DLD1 (cell line): ENCODE measurements around the gene LIMD2.

Source experiments
- in situ Hi-C: cut with HindIII; loops from 2 replicates; pipeline ENCODE4 v1.10.0; 2017; ENCODE audit warnings: low sequenced_read_pairs

LIMD2 gene

DNA sequence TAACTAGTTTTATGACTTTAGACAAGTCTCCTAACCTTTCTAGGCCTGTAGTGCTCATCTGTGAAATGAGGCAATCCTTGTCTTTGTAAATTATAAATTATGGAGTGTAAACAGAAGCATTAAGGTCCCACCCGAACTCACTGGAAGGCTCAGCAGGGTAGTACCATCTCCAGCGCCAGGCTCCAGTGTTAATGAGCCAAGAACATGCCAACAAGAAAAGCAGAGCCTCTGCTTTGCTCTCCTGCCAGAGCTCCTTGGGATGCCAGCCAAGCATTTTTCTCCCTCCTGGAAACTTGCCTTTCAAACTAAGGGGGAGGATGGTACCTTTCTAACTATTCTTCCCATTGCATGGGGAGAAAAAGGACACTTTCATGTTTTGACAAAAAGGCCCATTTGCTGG is 14.9 kb downstream of the LIMD2 start:
- in situ Hi-C loops = no loop called here

- in situ Hi-C loops = no loop called here
Observed at GRCh38 chr17:63682981-63683380, 16.9 kb downstream of the LIMD2 start.

GRCh38 chr17:63682441-63682840 is 17.5 kb downstream of the LIMD2 start:
- in situ Hi-C loops = no loop called here

GRCh38 chr17:63681530-63681929 is 18.4 kb downstream of the LIMD2 start:
- in situ Hi-C loops = no loop called here

DNA sequence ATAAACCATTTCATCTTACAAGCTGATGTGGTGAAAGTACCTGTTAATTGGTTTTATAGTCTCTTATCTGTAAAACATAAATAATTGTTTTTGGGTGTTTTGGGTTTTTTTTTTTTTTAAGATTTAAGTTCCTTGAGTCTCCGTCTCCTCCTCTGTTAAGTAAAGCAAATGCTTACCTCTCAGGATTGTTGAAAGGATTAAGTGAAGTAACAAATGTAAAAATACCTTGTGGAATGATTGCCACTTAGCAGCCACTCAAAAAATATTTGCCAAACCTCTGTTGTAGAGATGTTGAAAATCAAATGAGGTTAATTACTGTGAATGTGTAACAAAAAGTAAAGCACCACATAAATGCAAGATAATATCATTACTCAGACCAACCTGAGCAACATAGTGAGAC is 19.2 kb downstream of the LIMD2 start:
- in situ Hi-C loops = no loop called here

DNA sequence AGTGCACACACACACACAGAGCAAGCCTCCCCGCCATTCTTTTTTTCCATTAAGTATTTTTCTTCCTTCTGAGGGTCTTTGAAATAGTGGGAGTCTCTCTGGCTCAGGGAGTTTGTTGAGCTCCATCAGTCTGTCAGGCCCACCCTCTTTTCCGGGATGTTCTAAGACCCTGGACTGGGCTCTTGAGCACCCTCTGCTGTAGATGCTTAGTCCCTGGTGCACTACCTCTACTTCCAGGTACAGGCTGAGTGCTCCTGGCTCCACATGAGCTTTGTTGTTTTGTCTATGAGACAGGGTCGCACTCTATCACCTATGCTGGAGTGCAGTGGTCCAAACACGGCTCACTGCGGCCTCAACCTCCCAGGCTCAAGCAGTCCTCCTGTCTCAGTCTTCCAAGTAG is 20.7 kb downstream of the LIMD2 start:
- in situ Hi-C loops = no loop called here

- in situ Hi-C loops = no loop called here
Observed at GRCh38 chr17:63676584-63676983, 23.3 kb downstream of the LIMD2 start.

GRCh38 chr17:63675607-63676546 is 24.0 kb downstream of the LIMD2 start:
- in situ Hi-C loops = no loop called here

GRCh38 chr17:63675231-63675606 is 24.7 kb downstream of the LIMD2 start:
- in situ Hi-C loops = no loop called here

- in situ Hi-C loops = no loop called here
Observed at GRCh38 chr17:63672856-63673255, 27.1 kb downstream of the LIMD2 start.

DNA sequence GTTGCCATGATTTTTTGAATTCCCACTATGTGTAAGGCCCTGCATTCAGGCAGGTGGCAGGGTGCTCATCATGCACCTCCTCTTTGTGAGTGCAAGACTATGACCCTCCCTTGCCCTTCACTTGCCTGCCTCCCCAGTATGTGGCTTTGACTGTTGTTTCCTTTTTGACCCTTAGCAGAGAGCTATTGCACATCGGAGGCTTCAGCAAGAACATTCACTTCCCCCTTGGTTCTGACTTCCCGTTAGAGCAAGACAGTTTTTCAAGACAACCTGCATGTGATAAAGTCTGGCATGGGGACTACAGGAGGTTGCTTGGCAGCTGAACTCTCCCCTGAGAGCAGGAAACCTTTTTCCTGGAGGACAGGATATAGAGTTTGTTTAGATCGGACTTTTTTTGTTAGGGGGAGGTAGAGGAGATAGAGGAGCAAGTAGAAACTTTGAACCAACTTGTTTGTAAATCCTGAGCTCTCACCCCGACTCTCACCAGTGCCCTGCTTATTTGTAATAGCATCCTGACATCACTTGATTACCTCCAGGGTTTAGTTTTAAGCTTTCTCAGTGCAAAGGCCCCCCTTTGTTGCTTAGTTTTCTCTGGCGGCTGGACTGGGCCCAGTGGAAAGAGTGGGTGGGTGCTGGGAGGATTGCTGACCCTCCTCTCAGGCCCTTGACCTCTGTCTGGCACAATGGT is 34.3 kb downstream of the LIMD2 start:
- in situ Hi-C loops = no loop called here

- in situ Hi-C loops = no loop called here
Observed at GRCh38 chr17:63659850-63660249, 40.1 kb downstream of the LIMD2 start.

- in situ Hi-C loops = no loop called here
Observed at GRCh38 chr17:63658366-63658765, 41.6 kb downstream of the LIMD2 start.

DNA sequence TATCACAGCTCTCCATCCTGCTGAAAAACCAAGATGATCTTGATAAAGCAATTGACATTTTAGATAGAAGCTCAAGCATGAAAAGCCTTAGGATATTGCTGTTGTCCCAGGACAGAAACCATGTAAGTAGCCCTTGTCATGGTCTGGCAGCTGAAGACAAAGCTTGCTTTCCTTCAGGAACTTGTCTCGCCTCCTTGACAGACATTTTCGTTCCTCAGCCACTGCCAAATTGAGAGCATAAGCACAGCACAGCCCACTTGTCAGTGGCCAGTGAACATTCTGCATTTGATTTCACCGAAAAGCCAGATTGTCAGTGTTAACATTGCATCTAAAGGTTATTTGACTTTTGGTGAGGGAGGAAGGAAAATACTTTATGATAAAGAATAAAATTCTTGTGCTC is 42.1 kb downstream of the LIMD2 start:
- in situ Hi-C loops = no loop called here

GRCh38 chr17:63653050-63653449 is 46.9 kb downstream of the LIMD2 start:
- in situ Hi-C loops = no loop called here

DNA sequence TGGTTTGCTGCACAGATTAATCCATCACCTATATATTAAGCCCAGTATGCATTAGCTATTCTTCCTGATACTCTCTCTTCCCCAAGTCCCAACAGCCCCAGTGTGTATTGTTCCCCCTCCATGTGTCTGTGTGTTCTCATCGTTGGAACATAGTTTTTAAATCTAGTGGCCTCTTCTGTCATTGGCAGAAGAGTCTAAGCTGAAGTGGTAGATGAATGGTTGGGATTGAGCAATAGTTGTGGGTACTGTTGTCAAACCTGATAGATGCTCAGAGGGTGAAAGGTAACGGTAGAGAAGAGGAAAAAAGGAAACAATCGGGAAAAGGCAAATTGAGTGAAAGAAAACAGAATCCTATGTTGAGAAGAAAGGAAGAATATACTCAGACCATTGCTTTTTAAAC is 47.8 kb downstream of the LIMD2 start:
- in situ Hi-C loops = no loop called here

GRCh38 chr17:63649813-63650212 is 50.1 kb downstream of the LIMD2 start:
- in situ Hi-C loops = no loop called here

DNA sequence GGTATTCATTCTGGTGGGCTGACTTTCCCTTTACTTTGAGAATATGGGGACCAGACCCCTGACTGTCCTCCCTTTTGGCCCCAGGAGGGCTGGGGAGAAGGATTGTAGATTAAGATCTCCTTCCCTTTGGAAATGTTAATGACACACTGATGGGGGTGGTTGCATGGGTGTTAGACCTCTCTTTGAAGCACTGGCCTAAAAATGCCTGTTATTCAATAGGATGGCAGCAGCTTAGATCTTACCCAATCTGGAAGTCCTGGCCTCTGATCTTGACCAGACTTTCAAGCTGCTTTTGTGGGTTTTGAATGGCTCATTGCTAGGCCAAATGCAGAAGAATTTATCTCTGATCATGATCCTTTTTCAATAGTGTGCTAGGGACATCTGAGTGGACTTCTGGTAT is 52.0 kb downstream of the LIMD2 start:
- in situ Hi-C loops = no loop called here

DNA sequence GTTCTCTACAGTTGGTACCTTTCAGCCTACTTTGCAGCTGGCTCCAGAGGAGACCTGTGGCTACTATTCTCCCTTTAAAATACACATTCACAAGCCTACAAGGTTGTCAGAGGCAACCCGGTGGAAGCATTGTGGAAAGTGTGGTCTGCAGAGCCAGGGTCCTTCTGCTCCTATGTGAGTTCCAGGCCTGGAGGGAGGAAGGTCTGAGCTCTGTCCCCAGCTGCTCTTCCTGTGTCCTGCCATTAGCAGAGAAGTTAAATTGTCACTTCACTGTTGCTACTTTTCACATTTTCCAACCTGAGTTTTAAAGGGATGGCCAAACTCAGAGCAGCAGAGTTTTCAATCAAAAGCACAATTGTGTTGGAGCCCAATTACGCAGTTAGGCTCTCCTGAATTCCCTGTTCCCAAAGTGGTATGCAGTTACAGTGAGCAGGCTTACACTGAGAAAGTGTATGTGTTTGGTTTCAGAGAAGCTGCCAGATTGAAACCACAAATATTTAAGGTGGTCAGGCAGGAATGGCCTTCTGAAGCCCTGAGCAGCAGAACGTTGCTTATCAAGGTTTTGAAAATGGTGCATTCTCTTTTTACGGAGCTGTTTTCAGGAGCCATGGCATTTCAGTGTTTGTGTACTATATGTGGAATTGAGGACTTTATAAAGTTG is 52.7 kb downstream of the LIMD2 start:
- in situ Hi-C loops = no loop called here

DNA sequence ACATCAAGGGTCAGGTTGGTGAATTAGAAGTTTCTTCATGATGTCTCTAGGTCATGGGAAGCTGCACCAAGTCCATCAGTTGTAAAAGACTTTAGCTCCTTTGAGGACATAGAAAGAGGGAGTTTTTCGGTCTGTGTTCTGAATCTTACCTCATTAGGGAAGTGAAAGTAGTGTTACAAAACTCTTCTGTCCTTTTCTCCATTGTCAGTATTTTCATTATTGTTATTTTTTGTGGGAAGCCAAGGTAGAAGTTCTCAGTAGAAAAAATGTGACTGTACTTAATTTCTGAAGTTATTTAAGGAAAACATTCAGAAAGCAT is 53.5 kb downstream of the LIMD2 start:
- in situ Hi-C loops = no loop called here
